ENCODE data around the gene CHSY1. TPM values are rescaled to one million over a fixed set of nuclear protein-coding genes. Genes with fewer than 3 reads are reported as not detected.
A peak's percentile ranks its signal among the peaks of the same experiment; 100 is the strongest.

CHSY1 gene
- total RNA-seq, 1 experiment from 2014 or later: 59.1 TPM

- TF ChIP-seq ZNF532 (CRISPR knock-in tag; IDR thresholded peaks at IDR 0.05; ENCODE audit: borderline replicate concordance) (no peak), TEAD4 (CRISPR knock-in tag; IDR thresholded peaks at IDR 0.05) (no peak), NFE2L1 (CRISPR knock-in tag; IDR thresholded peaks at IDR 0.05) (no peak), ZNF138 (CRISPR knock-in tag; conservative IDR thresholded peaks at IDR 0.05) (no peak)
These were observed 92.5 kb downstream of the CHSY1 start (continued) for GRCh38 chr15:101159096-101159935.

- H3K4me3 Mint-ChIP-seq: no peak overlapping the region
- H3K27ac Mint-ChIP-seq: no peak overlapping the region
- ChIA-PET CTCF (interaction anchor here (0.6 to 1.4 kb wide), 4 partner anchors 20 to 151 kb away, joined by 3 read pairs; no protein-coding TSS in a partner anchor), POLR2A (no interaction called here)
- peaks cover 54% of the 10 kb centered on the region for H3K4me1 Mint-ChIP-seq
- peaks cover 8% of the 10 kb centered on the region for H3K9me3 Mint-ChIP-seq
- peaks cover 4% of the 10 kb centered on the region for H3K36me3 Mint-ChIP-seq
- DNase-seq (ENCODE audit: low spot score): no peak
- ATAC-seq: no peak; the same call in 1 of the 2 replicates
- TF ChIP-seq PRDM15 (CRISPR knock-in tag; IDR thresholded peaks at IDR 0.05) (peak; percentile 54; the same call in 1 of the 2 replicates), MLX (CRISPR knock-in tag; IDR thresholded peaks at IDR 0.05) (no peak)
- H3K27me3 Mint-ChIP-seq (ENCODE audit: low read depth): no peaks in the 10 kb centered on the region
These were observed 93.4 kb downstream of the CHSY1 start for GRCh38 chr15:101158166-101159095.

GRCh38 chr15:101157721-101158120 is 94.1 kb downstream of the CHSY1 start:
- Mint-ChIP-seq H3K4me3 (no peak overlapping the region), H3K4me1 (peaks cover 54% of the 10 kb centered on the region), H3K9me3 (peaks cover 8% of the 10 kb centered on the region), H3K27me3 (ENCODE audit: low read depth) (no peaks in the 10 kb centered on the region), H3K27ac (peak overlapping the region; percentile 52; the same call in 1 of the 2 replicates), H3K36me3 (peaks cover 3% of the 10 kb centered on the region; the same call in 1 of the 2 replicates)
- CTCF ChIA-PET: interaction anchor here (0.7 to 1.4 kb wide), 2 partner anchors 35 to 141 kb away, joined by 3 read pairs; no protein-coding TSS in a partner anchor
- DNase-seq (ENCODE audit: low spot score): no peak
- POLR2A ChIA-PET: no interaction called here
- no peak for ATAC-seq
- no peak for TF ChIP-seq HMGA2 (CRISPR knock-in tag; IDR thresholded peaks at IDR 0.05)
- TF ChIP-seq ZNF416 (CRISPR knock-in tag; IDR thresholded peaks at IDR 0.05): no peak
- no peak for TF ChIP-seq USF1 (CRISPR knock-in tag; IDR thresholded peaks at IDR 0.05)
- no peak for TF ChIP-seq IRF2 (CRISPR knock-in tag; IDR thresholded peaks at IDR 0.05; ENCODE audit: borderline replicate concordance, low read depth)
- no peak for TF ChIP-seq PRRX2 (CRISPR knock-in tag; IDR thresholded peaks at IDR 0.05)
- TF ChIP-seq TP53 (CRISPR knock-in tag; IDR thresholded peaks at IDR 0.05): no peak
- no peak for TF ChIP-seq USF2 (CRISPR knock-in tag; IDR thresholded peaks at IDR 0.05)
- TF ChIP-seq ZBTB43 (CRISPR knock-in tag; IDR thresholded peaks at IDR 0.05): no peak
- no peak for TF ChIP-seq RELA (CRISPR knock-in tag; IDR thresholded peaks at IDR 0.05; ENCODE audit: borderline replicate concordance)
- no peak for TF ChIP-seq GABPB1 (CRISPR knock-in tag; IDR thresholded peaks at IDR 0.05)
- no peak for TF ChIP-seq TEAD1 (CRISPR knock-in tag; IDR thresholded peaks at IDR 0.05)

All from WTC11 (cell line).